Left lung (tissue), 10 donors: Measurements from ENCODE around the gene BTBD9. TPM values are rescaled to one million over a fixed set of nuclear protein-coding genes. Genes with fewer than 3 reads are reported as not detected.

Experiments
- ATAC-seq: fragments of 200-7000 bp; cut with Tn5 transposase; one replicate; pipeline ENCODE4 v1.9.1; 2020; ENCODE audit warnings: moderate library complexity
- DNase-seq, 4 donors: peaks; one replicate each; pipeline ENCODE4 v3.0.0-alpha.2; 2013 to 2020
- H3K27ac ChIP-seq, 2 donors: fragments of 200-600 bp; sonication (generic) in 1 of 2; one replicate each; pipeline versions ENCODE4 v1.5.0 to v1.8.0; 2020 to 2021
- H3K27me3 ChIP-seq, 2 donors: fragments of 200-600 bp; sonication (generic) in 1 of 2; one replicate each; pipeline versions ENCODE4 v1.5.0 to v1.8.0; 2020 to 2021
- H3K36me3 ChIP-seq, 2 donors: fragments of 200-600 bp; sonication (generic) in 1 of 2; one replicate each; pipeline versions ENCODE4 v1.5.0 to v1.8.0; 2020 to 2021
- H3K4me1 ChIP-seq, 2 donors: fragments of 200-600 bp; one replicate each; pipeline ENCODE4 v1.8.0; 2021
- H3K4me3 ChIP-seq, 2 donors: fragments of 200-600 bp; sonication (generic) in 1 of 2; one replicate each; pipeline versions ENCODE4 v1.5.0 to v1.8.0; 2020 to 2021; ENCODE audit warnings: mild to moderate bottlenecking in 1 of 2
- H3K9me3 ChIP-seq, 2 donors: fragments of 200-600 bp; sonication (generic) in 1 of 2; one replicate each; pipeline versions ENCODE4 v1.5.0 to v1.8.0; 2020 to 2021
- CTCF ChIP-seq, 2 donors: fragments of 200-600 bp; sonication (generic) in 1 of 2; IDR thresholded peaks; one replicate each; pipeline versions ENCODE4 v1.5.0 to v1.8.0; 2021; ENCODE audit warnings: antibody characterized with exemption in 2 of 2
- intact Hi-C, 2 donors: fragments of 100-400 bp; cut with DNase I; formaldehyde crosslinking; loops; one replicate each; pipeline versions ENCODE4 v1.11.2 to v1.14.2; 2022
- polyA plus RNA-seq, 6 donors: library from polyadenylated mRNA; unstranded; fragments of 120-200 nt; gene quantifications; one replicate each; pipeline ENCODE4 v1.2.1, GENCODE V29; 2013; ENCODE audit not compliant: insufficient read length in 6 of 6
- total RNA-seq, 2 donors: library from RNA; stranded (reverse); fragmentation: NEBNext Ultra II Directional; extraction: Animal tissue kit (Norgen Biotek cat#: 25700); gene quantifications; one replicate each; pipeline ENCODE4 v1.2.1, GENCODE V29; 2021
- donor health status: DM: no; HTN: yes; CAD: no.
- donor health status: DM: no; HTN: no; CAD: no.

BTBD9 gene
- total and polyA plus RNA-seq, 8 donors, result 14.2 to 44.0 (median 16.0) TPM

- no peaks in the 10 kb centered on the region for H3K27me3 ChIP-seq
- no peak for TF ChIP-seq CTCF (IDR thresholded peaks at IDR 0.05)
- peaks cover 0 to 8% of the 10 kb centered on the region in 2 donors for H3K36me3 ChIP-seq
- ATAC-seq (no peak), DNase-seq (no peak)
- no peak overlapping the region for H3K4me3 ChIP-seq
- no peak overlapping the region for H3K27ac ChIP-seq
- no peaks in the 10 kb centered on the region for H3K9me3 ChIP-seq
- intact Hi-C loops, result no loop called here
- H3K4me1 ChIP-seq, result no peaks in the 10 kb centered on the region
These were observed 477.1 kb downstream of the BTBD9 start for GRCh38 chr6:38162493-38163185.

GRCh38 chr6:38161754-38162492, 477.8 kb downstream of the BTBD9 start:
- DNase-seq (no peak), ATAC-seq (no peak)
- H3K4me3 ChIP-seq, result no peak overlapping the region
- H3K27me3 ChIP-seq, result no peaks in the 10 kb centered on the region
- intact Hi-C loops, result no loop called here
- peaks cover 0 to 8% of the 10 kb centered on the region in 2 donors for H3K36me3 ChIP-seq
- no peak overlapping the region for H3K27ac ChIP-seq
- no peaks in the 10 kb centered on the region for H3K9me3 ChIP-seq
- H3K4me1 ChIP-seq, result no peaks in the 10 kb centered on the region
- no peak for TF ChIP-seq CTCF (IDR thresholded peaks at IDR 0.05)

GRCh38 chr6:38161331-38161730, 478.4 kb downstream of the BTBD9 start:
- ATAC-seq (no peak), DNase-seq (no peak)
- no peaks in the 10 kb centered on the region for H3K4me1 ChIP-seq
- no peaks in the 10 kb centered on the region for H3K9me3 ChIP-seq
- no peak for TF ChIP-seq CTCF (IDR thresholded peaks at IDR 0.05)
- peaks cover 0 to 8% of the 10 kb centered on the region in 2 donors for H3K36me3 ChIP-seq
- no peak overlapping the region for H3K27ac ChIP-seq
- H3K27me3 ChIP-seq, result no peaks in the 10 kb centered on the region
- H3K4me3 ChIP-seq, result no peak overlapping the region
- intact Hi-C loops, result no loop called here

GRCh38 chr6:38160831-38161230, 478.9 kb downstream of the BTBD9 start:
- no peak overlapping the region for H3K27ac ChIP-seq
- TF ChIP-seq CTCF (IDR thresholded peaks at IDR 0.05), result no peak
- ATAC-seq (no peak), DNase-seq (no peak)
- peaks cover 0 to 4% of the 10 kb centered on the region in 2 donors for H3K4me1 ChIP-seq
- no peak overlapping the region for H3K4me3 ChIP-seq
- no peaks in the 10 kb centered on the region for H3K9me3 ChIP-seq
- intact Hi-C loops, result no loop called here
- peaks cover 0 to 8% of the 10 kb centered on the region in 2 donors for H3K36me3 ChIP-seq
- H3K27me3 ChIP-seq, result no peaks in the 10 kb centered on the region

GRCh38 chr6:38159596-38159995, 480.1 kb downstream of the BTBD9 start:
- TF ChIP-seq CTCF (IDR thresholded peaks at IDR 0.05), result no peak
- H3K27me3 ChIP-seq, result no peaks in the 10 kb centered on the region
- no peak for ATAC-seq
- H3K27ac ChIP-seq, result no peak overlapping the region
- no peak for DNase-seq
- no peak overlapping the region for H3K4me3 ChIP-seq
- intact Hi-C loops, result no loop called here
- peaks cover 0 to 8% of the 10 kb centered on the region in 2 donors for H3K36me3 ChIP-seq
- H3K4me1 ChIP-seq, result peaks cover 0 to 15% of the 10 kb centered on the region in 2 donors
- H3K9me3 ChIP-seq, result no peaks in the 10 kb centered on the region
